GM12891 (cell line): ENCODE results near the gene LIMA1.

Experiments used
- POLR2A ChIP-seq: IDR thresholded peaks from 2 replicates; pipeline ENCODE4 v1.6.1; 2011; ENCODE audit warnings: low read depth, low read length, control low read depth
- POLR2AphosphoS5 ChIP-seq: IDR thresholded peaks from 2 replicates; pipeline ENCODE4 v1.6.1; 2011; ENCODE audit warnings: low read depth, low read length, control low read depth
- POU2F2 ChIP-seq: IDR thresholded peaks from 2 replicates; pipeline ENCODE4 v1.6.1; 2011; ENCODE audit warnings: low read depth, mild to moderate bottlenecking, control low read depth, low read length, moderate library complexity
- SPI1 ChIP-seq: IDR thresholded peaks from 2 replicates; pipeline ENCODE4 v1.6.1; 2011; ENCODE audit warnings: low read depth, low read length, control low read depth
- TAF1 ChIP-seq: IDR thresholded peaks from 2 replicates; pipeline ENCODE4 v1.6.1; 2011; ENCODE audit warnings: low read depth, low read length, control low read depth

DNA sequence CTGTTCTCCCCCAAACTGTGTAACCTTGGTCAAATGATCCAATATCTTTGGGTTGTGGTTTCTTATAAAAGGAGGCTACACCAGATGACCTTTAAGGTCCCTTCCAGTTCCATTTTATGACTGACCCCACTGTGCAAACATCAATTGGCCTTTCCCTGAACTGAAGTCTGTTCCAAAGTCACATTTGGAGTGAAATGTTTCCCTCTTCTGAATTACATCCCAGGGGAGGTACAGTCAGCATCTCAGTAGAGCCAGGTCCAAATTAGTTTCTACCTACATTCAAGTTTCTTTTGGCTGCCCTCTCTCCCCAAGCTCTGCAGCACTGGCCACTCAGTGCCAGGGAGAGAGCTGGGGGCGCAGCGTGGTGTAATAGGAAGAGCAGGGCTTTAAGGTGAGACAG lies 34.4 kb downstream of the LIMA1 start:
- TF ChIP-seq POLR2A (no peak), POLR2AphosphoS5 (no peak), POU2F2 (no peak), TAF1 (no peak), SPI1 (no peak)
